Stimulated activated CD8-positive, alpha-beta memory T cell treated with anti-CD3 and anti-CD28 coated beads, Interleukin-4, amount 100 ng/mL, for 48 hours (primary cell): ENCODE data around the gene RRAGD.

ENCODE experiments used
- DNase-seq: peaks from one replicate; pipeline ENCODE4 v3.0.0-alpha.2; 2020

Gene RRAGD, protein sequence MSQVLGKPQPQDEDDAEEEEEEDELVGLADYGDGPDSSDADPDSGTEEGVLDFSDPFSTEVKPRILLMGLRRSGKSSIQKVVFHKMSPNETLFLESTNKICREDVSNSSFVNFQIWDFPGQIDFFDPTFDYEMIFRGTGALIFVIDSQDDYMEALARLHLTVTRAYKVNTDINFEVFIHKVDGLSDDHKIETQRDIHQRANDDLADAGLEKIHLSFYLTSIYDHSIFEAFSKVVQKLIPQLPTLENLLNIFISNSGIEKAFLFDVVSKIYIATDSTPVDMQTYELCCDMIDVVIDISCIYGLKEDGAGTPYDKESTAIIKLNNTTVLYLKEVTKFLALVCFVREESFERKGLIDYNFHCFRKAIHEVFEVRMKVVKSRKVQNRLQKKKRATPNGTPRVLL

GRCh38 chr6:89412071-89413005 lies at the start of gene RRAGD:
Gene RRAGD, minus strand, starts transcription at chr6:89412273. Its CDS starts 280 bp downstream, at chr6:89411993.
- DNase-seq: peak; percentile 65

DNA sequence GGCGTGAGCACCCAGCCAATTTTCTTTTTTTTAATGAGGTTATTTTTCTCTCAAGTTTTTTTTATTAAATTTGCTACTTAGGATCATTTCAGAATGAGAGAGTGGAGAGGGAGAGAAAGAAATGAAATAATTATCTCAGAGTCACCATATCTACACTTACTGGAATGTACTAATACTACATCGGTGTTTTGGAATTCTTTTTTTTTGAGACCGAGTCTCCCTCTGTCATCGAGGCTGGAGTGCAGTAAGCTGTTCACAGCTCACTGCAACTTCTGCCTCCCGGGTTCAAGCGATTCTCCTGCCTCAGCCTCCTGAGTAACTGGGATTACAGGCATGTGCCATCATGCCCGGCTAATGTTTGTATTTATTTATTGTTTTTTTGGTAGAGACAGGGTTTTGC lies 48.6 kb upstream of the RRAGD start:
- no peak for DNase-seq

- no peak for DNase-seq
Measured at GRCh38 chr6:89459501-89459900, 47.4 kb upstream of the RRAGD start.

DNA sequence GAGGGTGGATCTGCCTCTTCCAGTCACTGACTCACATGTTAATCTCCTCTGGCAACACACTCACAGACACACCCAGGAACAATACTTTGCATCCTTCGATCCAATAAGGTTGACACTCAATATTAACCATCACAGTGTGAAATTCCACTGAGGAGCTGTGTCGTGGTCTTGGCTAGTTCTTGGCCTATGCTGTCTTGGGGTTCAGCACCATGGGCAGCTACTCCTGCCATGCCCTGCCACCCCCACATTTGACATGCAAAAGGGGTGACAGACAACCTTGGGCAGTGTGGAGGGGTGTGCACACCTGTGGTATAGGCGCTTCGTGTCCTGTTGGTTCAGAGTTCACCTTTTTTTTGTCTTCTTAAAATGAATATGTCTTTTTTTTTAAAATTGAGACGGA lies 46.6 kb upstream of the RRAGD start:
- DNase-seq: no peak

GRCh38 chr6:89454300-89454699 lies 42.2 kb upstream of the RRAGD start:
- no peak for DNase-seq

DNA sequence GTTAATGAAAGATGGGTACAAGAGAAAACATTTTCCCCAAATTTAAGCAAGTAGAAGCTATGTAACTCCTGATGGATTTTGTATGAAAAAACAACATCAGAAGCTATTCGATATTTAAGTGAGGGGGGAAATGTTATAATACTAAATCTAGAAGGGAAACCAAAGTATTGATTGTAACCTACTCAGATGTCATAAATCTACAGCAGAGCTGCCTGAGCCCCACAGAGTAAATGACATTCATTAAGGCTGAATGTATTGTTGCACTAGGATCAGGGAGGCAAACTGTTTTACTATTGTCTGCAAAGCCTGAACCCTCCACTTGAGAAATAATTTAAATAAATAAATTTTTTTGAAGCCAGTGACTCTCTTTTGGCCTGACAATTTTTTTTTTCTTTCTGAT lies 40.2 kb upstream of the RRAGD start:
- no peak for DNase-seq

GRCh38 chr6:89449193-89449592 lies 37.1 kb upstream of the RRAGD start:
- DNase-seq: no peak

DNA sequence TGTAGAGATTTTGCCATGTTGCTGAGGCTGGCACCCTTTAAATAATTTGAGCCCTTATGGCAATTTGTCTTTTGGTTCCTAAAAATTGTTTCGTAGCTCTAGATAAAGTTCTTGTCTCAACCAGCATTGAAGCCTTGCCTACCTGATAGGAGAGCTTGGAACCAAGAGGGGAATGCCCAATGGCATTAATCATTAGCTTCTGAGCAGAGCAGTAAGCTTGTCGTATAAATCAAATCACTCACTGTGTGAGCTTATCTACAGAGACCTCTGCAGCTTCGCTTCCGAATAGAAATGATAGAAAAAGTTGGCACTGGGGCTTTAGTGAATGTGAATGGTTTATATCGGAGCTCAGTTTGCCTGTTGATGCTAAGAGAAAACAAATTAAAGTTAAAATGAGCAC lies 31.6 kb upstream of the RRAGD start:
- DNase-seq: no peak

DNA sequence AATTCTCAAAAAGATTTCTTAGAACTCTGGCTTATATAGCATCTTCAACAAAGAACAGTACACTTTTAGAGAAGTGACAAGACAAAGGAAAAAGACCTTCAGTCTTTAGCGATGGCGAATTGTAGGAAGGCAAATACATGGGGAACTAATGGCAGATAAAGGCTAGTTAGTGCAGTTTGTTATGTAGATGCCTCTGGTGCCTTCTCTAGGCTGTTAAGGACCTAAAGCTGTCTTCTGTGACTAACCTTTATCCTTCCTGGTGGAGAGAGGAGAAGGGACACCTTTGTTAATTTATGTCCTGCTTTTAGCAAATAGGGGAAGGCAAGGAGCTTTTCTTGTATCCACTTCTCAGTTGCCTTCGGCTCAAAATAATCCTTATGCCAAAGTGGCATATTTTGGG lies 28.1 kb upstream of the RRAGD start:
- no peak for DNase-seq

DNA sequence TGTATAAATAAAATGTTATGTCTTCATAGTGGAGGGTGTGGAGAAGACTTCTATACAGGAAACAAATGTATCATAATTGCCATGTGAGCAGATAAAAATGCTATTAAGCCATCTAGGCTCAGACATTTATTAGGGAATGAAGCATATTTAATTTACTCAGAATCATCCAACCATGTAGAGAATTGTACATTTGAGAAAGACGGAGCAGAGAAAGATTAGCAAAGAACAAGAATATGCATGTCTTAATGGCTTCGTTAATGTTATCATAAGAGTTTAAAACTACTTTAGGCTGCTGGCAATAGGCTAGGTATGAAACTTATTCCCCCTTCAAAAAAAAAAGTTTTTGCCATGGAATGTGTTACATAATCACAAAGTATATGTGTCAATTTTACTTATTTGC lies 26.9 kb upstream of the RRAGD start:
- DNase-seq: no peak

DNA sequence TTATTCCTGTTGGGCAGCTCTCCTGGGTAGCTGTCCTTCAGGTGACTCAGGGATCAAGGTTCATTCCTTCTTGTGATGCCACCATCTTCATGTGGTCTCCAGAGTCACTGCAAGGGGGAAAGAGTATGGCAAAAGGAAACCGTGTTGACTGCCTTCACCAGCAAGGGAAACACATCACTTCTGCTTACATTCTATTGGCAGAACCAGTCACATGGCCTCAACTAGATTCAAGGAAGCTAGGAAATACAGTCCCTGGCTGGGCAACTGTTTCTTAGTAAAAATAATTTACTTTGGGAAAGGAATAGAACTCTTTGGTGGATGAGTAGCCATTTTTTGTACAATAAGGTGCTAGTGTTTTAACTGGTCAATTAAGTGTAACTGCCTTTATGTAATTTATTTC lies 26.2 kb upstream of the RRAGD start:
- no peak for DNase-seq

DNA sequence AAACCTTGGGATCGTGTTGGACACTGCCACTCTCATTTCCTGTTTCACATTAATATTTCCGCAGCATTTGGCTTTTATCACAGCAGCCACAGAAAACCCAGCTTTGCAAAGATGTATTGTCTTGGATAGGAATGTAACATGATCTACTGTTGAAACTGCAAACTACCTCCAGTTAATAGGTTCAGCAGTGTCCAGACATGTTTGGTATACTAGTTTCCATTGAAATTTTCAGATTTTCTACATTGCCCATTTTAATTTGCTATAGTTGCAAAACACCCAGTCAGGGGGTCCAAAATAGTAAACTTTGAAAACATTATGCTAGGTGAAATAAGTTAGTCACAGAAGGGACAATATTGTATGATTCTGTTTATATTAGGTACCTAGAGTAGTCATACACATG lies 24.2 kb upstream of the RRAGD start:
- no peak for DNase-seq

- no peak for DNase-seq
Measured at GRCh38 chr6:89434954-89435353, 22.9 kb upstream of the RRAGD start.

GRCh38 chr6:89434150-89434499 lies 22.1 kb upstream of the RRAGD start:
- DNase-seq: no peak

DNA sequence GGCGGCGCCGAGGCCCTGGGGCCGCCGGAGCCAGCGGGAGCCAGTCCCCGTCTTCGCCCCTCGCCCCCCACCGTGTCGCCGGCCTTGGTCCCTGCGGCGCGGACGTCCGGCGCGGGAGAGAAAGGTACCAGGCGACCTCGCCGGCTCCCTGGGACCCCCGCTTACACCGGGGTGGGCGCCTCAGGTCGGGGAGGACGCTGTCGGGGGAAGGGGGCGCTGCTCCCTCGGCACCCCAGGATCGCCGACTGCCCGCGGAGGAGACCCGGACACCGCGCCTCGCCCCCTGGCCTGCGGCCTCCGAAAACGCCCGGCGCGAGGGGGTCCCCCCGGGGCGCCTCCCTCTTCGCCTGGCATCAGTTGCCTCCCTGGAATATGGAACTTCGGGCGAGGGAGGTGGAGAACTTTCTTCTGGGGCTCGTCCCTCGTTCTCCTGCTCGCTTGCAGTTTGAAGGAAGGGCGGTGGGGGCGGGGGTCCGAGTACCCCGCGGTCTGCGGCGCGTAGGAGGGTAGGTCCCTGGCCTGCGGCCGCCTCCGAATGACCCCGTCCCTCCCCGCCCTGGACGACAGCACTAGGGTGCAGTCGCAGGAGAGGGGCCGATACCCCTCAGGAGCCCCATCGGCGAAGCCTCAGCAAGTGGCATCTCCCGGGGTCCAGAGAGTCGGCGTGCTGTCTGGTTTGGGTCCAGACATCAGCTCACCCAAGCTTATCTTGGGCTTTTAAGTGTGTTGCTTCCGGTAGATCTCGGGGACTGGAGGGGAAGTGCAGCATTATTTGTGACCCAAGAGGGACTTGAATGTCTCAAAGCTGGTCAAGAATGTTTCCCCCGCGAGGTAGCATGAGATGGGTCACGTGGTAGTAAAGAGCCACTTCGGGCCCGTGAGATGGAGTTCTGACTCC lies 21.4 kb upstream of the RRAGD start:
- peak; percentile 43 for DNase-seq

DNA sequence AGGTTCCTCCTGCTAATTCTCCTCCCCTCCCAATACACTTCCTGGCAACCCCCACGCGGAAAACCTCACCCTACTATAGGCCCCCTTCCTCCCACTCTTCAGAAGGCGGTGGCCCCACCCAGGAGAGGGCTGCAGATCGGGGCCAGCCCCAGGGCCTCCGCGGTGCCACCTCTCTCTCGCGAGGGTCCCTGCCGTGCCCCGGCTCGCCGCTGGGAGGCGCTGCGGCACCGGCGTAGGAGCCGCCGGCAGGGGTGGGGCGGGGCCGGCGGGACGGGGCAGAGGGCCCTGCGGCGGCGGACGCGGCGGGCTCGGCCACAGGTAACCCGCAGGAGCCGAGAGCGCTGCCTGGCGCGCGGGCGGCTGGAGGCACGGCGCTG lies 20.8 kb upstream of the RRAGD start, which contains the start of gene ANKRD6:
Gene ANKRD6, plus strand, starts transcription at position 278 of the 377 bp plus-strand sequence. CDS start 133,825 bp downstream, outside the sequence.
- DNase-seq: peak; percentile 92

- DNase-seq: no peak
Measured at GRCh38 chr6:89430201-89430962, 18.3 kb upstream of the RRAGD start.

GRCh38 chr6:89416796-89417195 lies 4.7 kb upstream of the RRAGD start:
- no peak for DNase-seq

GRCh38 chr6:89415185-89415584 lies 3.1 kb upstream of the RRAGD start:
- no peak for DNase-seq

- no peak for DNase-seq
Measured at GRCh38 chr6:89414215-89414614, 2.1 kb upstream of the RRAGD start.

- no peak for DNase-seq
Measured at GRCh38 chr6:89413006-89413400, 930 bp upstream of the RRAGD start.
